Keratinocyte (primary cell): Measurements from ENCODE around the gene SAMD3. TPM values are rescaled to one million over a fixed set of nuclear protein-coding genes. Genes with fewer than 3 reads are reported as not detected.
"Not testable (repeated sequence)": the region's sequence is repeated elsewhere in the genome, so short reads cannot be mapped to it uniquely, and the experiment has no call there.

ENCODE experiments used
- DNase-seq: peaks from one replicate; pipeline ENCODE4 v3.0.0-alpha.2; 2011; ENCODE audit warnings: low read depth, missing footprints, low spot score
- FAIRE-seq: peaks from 2 replicates; lab custom pipeline; 2011; peaks lifted over from hg19 to GRCh38; lab: Jason Lieb, UNC
- H2AFZ ChIP-seq: 2 replicates; pipeline ENCODE4 v1.6.0; 2012; ENCODE audit warnings: low read length, control low read depth, inconsistent platforms; ENCODE audit not compliant: control insufficient read depth
- H3K27ac ChIP-seq: 2 replicates; pipeline ENCODE4 v1.5.1; 2011; ENCODE audit warnings: low read length; ENCODE audit not compliant: control insufficient read depth, insufficient read depth
- H3K27me3 ChIP-seq: 3 replicates; pipeline ENCODE4 v1.6.0; 2011; ENCODE audit warnings: low read length; ENCODE audit not compliant: control insufficient read depth, insufficient read depth; ENCODE audit errors: extremely low read depth
- H3K36me3 ChIP-seq, 2 experiments: 2 replicates in 1 of 2; 3 replicates in 1 of 2; pipeline ENCODE4 v1.5.1; 2011; ENCODE audit warnings: low read length in 2 of 2, mild to moderate bottlenecking in 1 of 2; ENCODE audit not compliant: control insufficient read depth in 2 of 2, insufficient read depth in 2 of 2; ENCODE audit errors: extremely low read depth in 1 of 2
- H3K4me1 ChIP-seq: 3 replicates; pipeline ENCODE4 v1.5.1; 2011; ENCODE audit warnings: low read length; ENCODE audit not compliant: control insufficient read depth, insufficient read depth; ENCODE audit errors: extremely low read depth
- H3K4me2 ChIP-seq: 3 replicates; pipeline ENCODE4 v1.6.0; 2011; ENCODE audit warnings: low read depth, low read length; ENCODE audit not compliant: control insufficient read depth, insufficient read depth; ENCODE audit errors: extremely low read depth
- H3K4me3 ChIP-seq, 3 experiments: fragments of 200-600 bp in 1 of 3; sonication (generic) in 1 of 3; 2 replicates in 2 of 3; 3 replicates in 1 of 3; pipeline ENCODE4 v1.5.1; 2011 to 2016; ENCODE audit warnings: low read length in 3 of 3, mild to moderate bottlenecking in 3 of 3, control low read depth in 2 of 3, inconsistent platforms in 1 of 3, low read depth in 1 of 3, mixed read lengths in 1 of 3, mixed run types in 1 of 3, moderate library complexity in 1 of 3; ENCODE audit not compliant: control insufficient read depth in 2 of 3, insufficient read depth in 2 of 3; ENCODE audit errors: extremely low read depth in 1 of 3
- H3K79me2 ChIP-seq: 2 replicates; pipeline ENCODE4 v1.6.0; 2012; ENCODE audit warnings: low read length; ENCODE audit not compliant: control insufficient read depth, insufficient read depth
- H3K9ac ChIP-seq: 3 replicates; pipeline ENCODE4 v1.6.0; 2011; ENCODE audit warnings: low read length; ENCODE audit not compliant: control insufficient read depth, insufficient read depth; ENCODE audit errors: extremely low read depth
- H3K9me1 ChIP-seq: 3 replicates; pipeline ENCODE4 v1.6.0; 2011; ENCODE audit warnings: low read length; ENCODE audit not compliant: control insufficient read depth, insufficient read depth; ENCODE audit errors: extremely low read depth
- H3K9me3 ChIP-seq: 2 replicates; pipeline ENCODE4 v1.5.1; 2012; ENCODE audit warnings: low read depth, low read length; ENCODE audit not compliant: control insufficient read depth
- H4K20me1 ChIP-seq: 3 replicates; pipeline ENCODE4 v1.6.0; 2011; ENCODE audit warnings: low read length; ENCODE audit not compliant: control insufficient read depth, insufficient read depth; ENCODE audit errors: extremely low read depth
- CTCF ChIP-seq, 3 experiments: IDR thresholded peaks in 1 of 3; conservative IDR thresholded peaks in 1 of 3; optimal IDR thresholded peaks in 1 of 3; 2 replicates in 2 of 3; 3 replicates in 1 of 3; pipeline versions ENCODE3 to v1.5.1; 2011; ENCODE audit warnings: low read length in 3 of 3, mild to moderate bottlenecking in 3 of 3, moderate library complexity in 2 of 3, control low read depth in 1 of 3, inconsistent platforms in 1 of 3; ENCODE audit not compliant: insufficient read depth in 2 of 3; ENCODE audit errors: extremely low read depth in 1 of 3
- EZH2 ChIP-seq: IDR thresholded peaks from one replicate; pipeline ENCODE4 v1.6.1; 2012; ENCODE audit warnings: inconsistent platforms, mild to moderate bottlenecking, low read length, moderate library complexity
- dilution Hi-C: fragments of 300-500 bp; cut with MboI; formaldehyde crosslinking; loops from one replicate; pipeline ENCODE4 v1.7.0; 2020; ENCODE audit warnings: low sequenced_read_pairs; ENCODE audit not compliant: extremely low pct_ligation_motif_present
- polyA minus RNA-seq, 3 experiments: library from RNA; depleted of rRNA, polyadenylated mRNA; stranded (reverse); fragments of >200 nt; gene quantifications; 1 replicate in 1 of 3; 2 replicates in 1 of 3; 3 replicates in 1 of 3; pipeline ENCODE4 v1.2.3, GENCODE V29; 2011
- polyA plus RNA-seq, 5 experiments: library from polyadenylated mRNA; depleted of rRNA in 3 of 5; stranded (reverse) in 3 of 5; stranded (forward) in 1 of 5; unstranded in 1 of 5; fragments of >200 nt; gene quantifications; 1 replicate in 1 of 5; 2 replicates in 3 of 5; 3 replicates in 1 of 5; pipeline versions ENCODE4 v1.2.1 to v1.2.3, GENCODE V29; 2011 to 2012; ENCODE audit warnings: missing spikeins in 2 of 5, low read depth in 1 of 5, low replicate concordance in 1 of 5

SAMD3 gene
- 2.9 to 7.0 TPM (median 5.4 TPM) in 3 replicates for polyA plus RNA-seq
- not detected for polyA plus RNA-seq (2011; ENCODE audit: low read depth)
- 4.8 and 5.3 TPM in 2 replicates for polyA plus RNA-seq (2011; cell fraction: cytosol; rRNA removed)
- 9.8 and 12.7 TPM in 2 replicates for polyA plus RNA-seq (2011; cell fraction: nucleus; rRNA removed)
- 4.9 TPM in 1 of 2 replicates, not detected in the other for polyA plus RNA-seq (2012; ENCODE audit: low replicate concordance)
- 1.3 to 16.5 TPM (median 9.1 TPM) in 3 replicates for polyA minus RNA-seq
- 7.5 TPM for polyA minus RNA-seq (2011; cell fraction: cytosol; rRNA and poly(A)+ RNA removed)
- polyA minus RNA-seq (2011; cell fraction: nucleus; rRNA and poly(A)+ RNA removed): 5.9 and 14.2 TPM in 2 replicates

GRCh38 chr6:130222775-130223174 is at the start of gene SAMD3:
Gene SAMD3, minus strand, starts transcription at chr6:130222951. Its CDS starts 7,678 bp downstream, at chr6:130215273.
- H2AFZ ChIP-seq: no peak within 1 kb of the TSS
- H3K9me3 ChIP-seq: no peaks in the 10 kb centered on the region
- H3K4me3 ChIP-seq: no peak within 1 kb of the TSS
- no peaks in the 10 kb centered on the region for H3K9me1 ChIP-seq
- dilution Hi-C loops: no loop called here
- no peaks in the 10 kb centered on the region for H4K20me1 ChIP-seq
- no peaks in the 10 kb centered on the region for H3K79me2 ChIP-seq
- FAIRE-seq (no peak), DNase-seq (no peak)
- no peak for TF ChIP-seq CTCF (optimal IDR thresholded peaks at IDR 0.05 in 1 of 3, IDR thresholded peaks at IDR 0.05 in 1 of 3, conservative IDR thresholded peaks at IDR 0.05 in 1 of 3; ENCODE audit: extremely low read depth in 1 of 3, insufficient read depth in 2 of 3, low read length in 3 of 3)
- TF ChIP-seq EZH2: no peak
- H3K27me3 ChIP-seq: no peaks in the 10 kb centered on the region
- no peak within 1 kb of the TSS for H3K4me2 ChIP-seq
- H3K27ac ChIP-seq: no peak within 1 kb of the TSS
- H3K9ac ChIP-seq: no peak within 1 kb of the TSS
- H3K36me3 ChIP-seq: no peaks in the 10 kb centered on the region
- H3K4me1 ChIP-seq: no peaks in the 10 kb centered on the region

- Histone ChIP-seq H3K4me1 (no peaks in the 10 kb centered on the region), H3K4me2 (no peak overlapping the region), H2AFZ (no peak overlapping the region), H3K27ac (no peak overlapping the region), H3K9me1 (no peaks in the 10 kb centered on the region), H3K9me3 (peaks cover 4% of the 10 kb centered on the region), H3K79me2 (no peaks in the 10 kb centered on the region), H3K4me3 (no peak overlapping the region), H4K20me1 (no peaks in the 10 kb centered on the region), H3K9ac (no peak overlapping the region), H3K27me3 (no peaks in the 10 kb centered on the region), H3K36me3 (no peaks in the 10 kb centered on the region)
- dilution Hi-C loops: no loop called here
- TF ChIP-seq CTCF (optimal IDR thresholded peaks at IDR 0.05 in 1 of 3, IDR thresholded peaks at IDR 0.05 in 1 of 3, conservative IDR thresholded peaks at IDR 0.05 in 1 of 3; ENCODE audit: extremely low read depth in 1 of 3, insufficient read depth in 2 of 3, low read length in 3 of 3) (no peak), EZH2 (no peak)
- DNase-seq: no peak
- no peak for FAIRE-seq
These were observed 47.4 kb upstream of the SAMD3 start for GRCh38 chr6:130269969-130270635.

- H3K4me2 ChIP-seq, H2AFZ ChIP-seq, H3K36me3 ChIP-seq, DNase-seq, H3K27ac ChIP-seq, H3K4me3 ChIP-seq, dilution Hi-C loops, H3K79me2 ChIP-seq, H3K4me1 ChIP-seq, H3K9me3 ChIP-seq, H3K27me3 ChIP-seq, H4K20me1 ChIP-seq, H3K9ac ChIP-seq, FAIRE-seq, H3K9me1 ChIP-seq: not testable (repeated sequence)
These were observed 42.8 kb upstream of the SAMD3 start for GRCh38 chr6:130265553-130265952.
